Smooth muscle cell of the brain vasculature (primary cell): Measurements from ENCODE around the gene SPRR3.

ENCODE experiments used
- DNase-seq: peaks from one replicate; pipeline ENCODE4 v3.0.0-alpha.2; 2012; ENCODE audit warnings: low read depth, low spot score

SPRR3 gene

DNA sequence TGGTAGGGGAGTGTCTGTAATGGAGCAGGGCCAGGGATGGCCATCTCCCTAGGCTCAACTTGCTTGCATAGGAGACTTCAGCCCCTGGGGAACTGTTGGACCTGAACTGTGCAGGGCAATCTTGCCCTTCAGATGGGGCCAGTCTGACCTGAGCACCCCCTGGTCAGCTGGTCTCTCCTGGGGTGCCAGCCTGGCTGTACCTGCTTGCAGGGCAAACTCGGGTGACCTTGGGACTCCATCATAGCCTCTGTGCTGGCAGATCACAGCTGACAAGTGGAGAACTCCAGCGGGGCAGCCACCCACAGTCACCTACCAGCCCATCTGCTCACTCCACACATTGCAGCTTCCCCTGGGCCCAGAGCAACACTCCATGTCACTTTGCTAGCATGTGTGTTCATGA, 47.7 kb downstream of the SPRR3 start:
- no peak for DNase-seq
